SK-N-SH treated with all-trans-retinoic acid at 6 μM for 48 hours (cell line): ENCODE data around the gene ZNF684.

Source experiments
- ARNTL ChIP-seq: fragments of 450-650 bp; formaldehyde crosslinking; IDR thresholded peaks from 2 replicates; pipeline ENCODE4 v1.5.0; 2020; ENCODE audit warnings: low read depth, mild to moderate bottlenecking, moderate library complexity, borderline replicate concordance
- CSDC2 ChIP-seq: fragments of 250-450 bp; sonication (Bioruptor Pico); IDR thresholded peaks from 2 replicates; pipeline ENCODE4 v1.5.0; 2020; ENCODE audit warnings: mild to moderate bottlenecking, moderate library complexity
- CSRNP3 ChIP-seq: fragments of 250-450 bp; sonication (Bioruptor Pico); IDR thresholded peaks from 2 replicates; pipeline ENCODE4 v1.5.1; 2021; ENCODE audit warnings: mild to moderate bottlenecking, moderate library complexity
- ISL1 ChIP-seq: fragments of 250-450 bp; sonication (Bioruptor Pico); IDR thresholded peaks from 2 replicates; pipeline ENCODE4 v2.1.2; 2022; ENCODE audit warnings: mild to moderate bottlenecking, moderate library complexity
- OSR1 ChIP-seq: fragments of 250-450 bp; sonication (Bioruptor Pico); IDR thresholded peaks from 2 replicates; pipeline ENCODE4 v1.8.0; 2022; ENCODE audit warnings: moderate library complexity, mild to moderate bottlenecking, inconsistent platforms
- PATZ1 ChIP-seq: fragments of 250-450 bp; sonication (Bioruptor Pico); IDR thresholded peaks from 2 replicates; pipeline ENCODE4 v1.8.0; 2020; ENCODE audit warnings: mild to moderate bottlenecking, moderate library complexity, borderline replicate concordance
- RARB ChIP-seq: fragments of 250-450 bp; sonication (Bioruptor Pico); IDR thresholded peaks from 2 replicates; pipeline ENCODE4 v1.8.0; 2021; ENCODE audit warnings: mild to moderate bottlenecking, moderate library complexity
- SNAI2 ChIP-seq: fragments of 250-450 bp; sonication (Bioruptor Pico); IDR thresholded peaks from 2 replicates; pipeline ENCODE4 v1.5.0; 2020; ENCODE audit warnings: mild to moderate bottlenecking, moderate library complexity
- ZFP30 ChIP-seq: fragments of 450-650 bp; formaldehyde crosslinking; IDR thresholded peaks from 2 replicates; pipeline ENCODE4 v1.5.0; 2022; ENCODE audit warnings: mild to moderate bottlenecking, moderate library complexity
- ZNF70 ChIP-seq: fragments of 450-650 bp; formaldehyde crosslinking; IDR thresholded peaks from 2 replicates; pipeline ENCODE4 v1.5.0; 2020; ENCODE audit warnings: mild to moderate bottlenecking, moderate library complexity
- ZNF8 ChIP-seq: fragments of 450-650 bp; formaldehyde crosslinking; IDR thresholded peaks from 2 replicates; pipeline ENCODE4 v1.5.0; 2020; ENCODE audit warnings: mild to moderate bottlenecking, moderate library complexity

- TF ChIP-seq ZFP30 (CRISPR knock-in tag), result no peak
- no peak for TF ChIP-seq PATZ1 (CRISPR knock-in tag)
- TF ChIP-seq SNAI2, result no peak
- TF ChIP-seq OSR1 (CRISPR knock-in tag), result no peak
- TF ChIP-seq CSRNP3 (CRISPR knock-in tag), result no peak
- no peak for TF ChIP-seq CSDC2 (CRISPR knock-in tag)
- TF ChIP-seq ZNF8 (CRISPR knock-in tag), result no peak
- no peak for TF ChIP-seq ISL1
- no peak for TF ChIP-seq ZNF70 (CRISPR knock-in tag)
- TF ChIP-seq ARNTL, result no peak
- TF ChIP-seq RARB, result no peak
Observed at GRCh38 chr1:40539338-40539737, 7.9 kb downstream of the ZNF684 start.
